H1 (cell line): ENCODE data around the gene HOXB9. TPM values are rescaled to one million over a fixed set of nuclear protein-coding genes. Genes with fewer than 3 reads are reported as not detected.

Experiments used
- CEBPB ChIP-seq: IDR thresholded peaks from 2 replicates; pipeline ENCODE4 v1.6.1; 2012; ENCODE audit warnings: low read depth, low read length
- GABPA ChIP-seq: IDR thresholded peaks from 2 replicates; pipeline ENCODE4 v1.6.1; 2011; ENCODE audit warnings: mild to moderate bottlenecking, low read length, moderate library complexity, borderline replicate concordance; ENCODE audit not compliant: insufficient read depth
- KDM5A ChIP-seq: fragments of 200-600 bp; IDR thresholded peaks from 2 replicates; pipeline ENCODE4 v1.7.1; 2012; ENCODE audit warnings: mild to moderate bottlenecking, low read length, inconsistent platforms, mixed read lengths
- NANOG ChIP-seq: IDR thresholded peaks from 2 replicates; pipeline ENCODE4 v1.6.1; 2011; ENCODE audit warnings: low read length, low read depth, mild to moderate bottlenecking, inconsistent platforms; ENCODE audit not compliant: insufficient read depth, poor library complexity, severe bottlenecking
- SIRT6 ChIP-seq: IDR thresholded peaks from one replicate; pipeline ENCODE4 v1.7.1; 2012; ENCODE audit warnings: low read length, inconsistent platforms
- TEAD4 ChIP-seq: IDR thresholded peaks from 2 replicates; pipeline ENCODE4 v1.6.1; 2012; ENCODE audit warnings: low read depth, low read length, inconsistent platforms, mixed read lengths
- polyA plus RNA-seq, 7 experiments: library from polyadenylated mRNA; depleted of rRNA in 3 of 7; stranded (reverse) in 5 of 7; unstranded in 2 of 7; fragments of >200 nt in 5 of 7; fragments of 200-250 nt in 2 of 7; gene quantifications; 1 replicate in 5 of 7; 2 replicates in 1 of 7; 4 replicates in 1 of 7; pipeline versions ENCODE4 v1.2.1 to v1.2.3, GENCODE V29; 2011 to 2013; ENCODE audit warnings: missing spikeins in 2 of 7, mixed read lengths in 2 of 7
- total RNA-seq: library from RNA; stranded (reverse); fragmentation: NEBNext Ultra II Directional; extraction: Animal tissue kit (Norgen Biotek cat#: 25700); gene quantifications from 2 replicates; pipeline ENCODE4 v1.2.1, GENCODE V29; 2021

HOXB9 gene
- total and polyA plus RNA-seq, 2 of the 8 experiments (the other 6 are each of a cell fraction or from before 2014, with no cell fraction given), result not detected

- no peak for TF ChIP-seq CEBPB
- no peak for TF ChIP-seq KDM5A
- no peak for TF ChIP-seq NANOG
- no peak for TF ChIP-seq GABPA
- TF ChIP-seq SIRT6, result no peak
- TF ChIP-seq TEAD4, result no peak
These were observed 45.6 kb upstream of the HOXB9 start (continued) for GRCh38 chr17:48671697-48672171.
